SK-N-SH (cell line): ENCODE data around the gene ZEB2. TPM values are rescaled to one million over a fixed set of nuclear protein-coding genes. Genes with fewer than 3 reads are reported as not detected.

ENCODE experiments used
- CTCF ChIA-PET: fragments of 300-600, 350-600 bp; formaldehyde crosslinking; extraction: SDS; loops from one replicate; lab custom pipeline; 2021; lab: Yijun Ruan, JAX
- POLR2A ChIA-PET: fragments of 350-600 bp; sonication (Branson Sonifier 250); formaldehyde crosslinking; extraction: SDS; loops from one replicate; lab custom pipeline; 2020; ENCODE audit warnings: antibody characterized with exemption, inconsistent platforms; lab: Yijun Ruan, JAX
- DNase-seq: peaks from one replicate; pipeline ENCODE4 v3.0.0; 2012
- H2AFZ ChIP-seq: fragments of 200-600 bp; sonication (generic); 2 replicates; pipeline ENCODE4 v1.8.1; 2016; ENCODE audit warnings: antibody characterized with exemption, mild to moderate bottlenecking, low read depth
- H3F3A ChIP-seq: fragments of 200-600 bp; sonication (generic); replicated peaks from 2 replicates; pipeline ENCODE3; 2016; ENCODE audit warnings: antibody characterized with exemption, mild to moderate bottlenecking; ENCODE audit not compliant: insufficient read depth
- H3K27ac ChIP-seq, 2 experiments: fragments of 200-500 bp in 1 of 2; fragments of 200-600 bp in 1 of 2; sonication (Bioruptor generic) in 1 of 2; sonication (generic), shearing (Covaris generic) in 1 of 2; 2 replicates each; pipeline versions ENCODE4 v1.5.1 to v1.6.1; 2014 to 2016; ENCODE audit warnings: low read depth in 2 of 2, inconsistent platforms in 1 of 2, low read length in 1 of 2, mild to moderate bottlenecking in 1 of 2, mixed read lengths in 1 of 2
- H3K27me3 ChIP-seq: fragments of 200-600 bp; sonication (generic), shearing (Covaris generic); 2 replicates; pipeline ENCODE4 v1.6.1; 2016; ENCODE audit warnings: mixed run types; ENCODE audit not compliant: insufficient read depth
- H3K36me3 ChIP-seq, 2 experiments: fragments of 200-500 bp in 1 of 2; fragments of 200-600 bp in 1 of 2; sonication (Bioruptor generic) in 1 of 2; sonication (generic) in 1 of 2; replicated peaks in 1 of 2; 2 replicates each; pipeline versions ENCODE3 to v1.5.1; 2014 to 2016; ENCODE audit warnings: low read length in 1 of 2, mild to moderate bottlenecking in 1 of 2; ENCODE audit not compliant: insufficient read depth in 2 of 2, control insufficient read depth in 1 of 2
- H3K4me1 ChIP-seq, 2 experiments: fragments of 200-500 bp in 1 of 2; fragments of 200-600 bp in 1 of 2; sonication (Bioruptor generic) in 1 of 2; sonication (generic), shearing (Covaris generic) in 1 of 2; 2 replicates each; pipeline versions ENCODE4 v1.5.1 to v1.6.1; 2014 to 2016; ENCODE audit warnings: low read depth in 1 of 2, low read length in 1 of 2, mixed run types in 1 of 2; ENCODE audit not compliant: insufficient read depth in 2 of 2, control insufficient read depth in 1 of 2
- H3K4me2 ChIP-seq: fragments of 200-600 bp; sonication (generic), shearing (Covaris generic); 2 replicates; pipeline ENCODE4 v1.6.1; 2017; ENCODE audit warnings: mixed run types
- H3K4me3 ChIP-seq, 2 experiments: fragments of 200-500 bp in 1 of 2; fragments of 200-600 bp in 1 of 2; sonication (Bioruptor generic) in 1 of 2; sonication (generic), shearing (Covaris generic) in 1 of 2; 2 replicates each; pipeline versions ENCODE4 v1.5.1 to v1.8.1; 2014 to 2016; ENCODE audit warnings: low read depth in 2 of 2, inconsistent platforms in 1 of 2, low read length in 1 of 2, mild to moderate bottlenecking in 1 of 2, mixed read lengths in 1 of 2, moderate library complexity in 1 of 2
- H3K79me2 ChIP-seq: fragments of 200-600 bp; sonication (generic); 2 replicates; pipeline ENCODE4 v1.8.1; 2017; ENCODE audit warnings: mild to moderate bottlenecking; ENCODE audit not compliant: insufficient read depth
- H3K9ac ChIP-seq: fragments of 200-600 bp; sonication (generic); 2 replicates; pipeline ENCODE4 v1.6.1; 2017; ENCODE audit warnings: mixed run types
- H3K9me2 ChIP-seq: fragments of 200-600 bp; sonication (generic); 2 replicates; pipeline ENCODE4 v1.6.1; 2017; ENCODE audit warnings: mixed run types
- H3K9me3 ChIP-seq: fragments of 200-600 bp; sonication (generic); 2 replicates; pipeline ENCODE4 v1.6.1; 2017; ENCODE audit warnings: mixed run types, mild to moderate bottlenecking, moderate library complexity
- H4K20me1 ChIP-seq: fragments of 200-600 bp; sonication (generic); 2 replicates; pipeline ENCODE4 v1.6.1; 2017; ENCODE audit warnings: mild to moderate bottlenecking, mixed run types; ENCODE audit not compliant: insufficient read depth
- CHD2 ChIP-seq: fragments of 150-350 bp; IDR thresholded peaks from 2 replicates; pipeline ENCODE4 v1.6.1; 2018; ENCODE audit warnings: low read length; ENCODE audit not compliant: partially characterized antibody
- ELF1 ChIP-seq: IDR thresholded peaks from 2 replicates; pipeline ENCODE4 v1.4.0; 2012
- EZH2phosphoT487 ChIP-seq: fragments of 200-600 bp; sonication (generic); IDR thresholded peaks from 2 replicates; pipeline ENCODE4 v1.6.1; 2017; ENCODE audit warnings: low read depth, mixed run types, mild to moderate bottlenecking, antibody characterized with exemption, moderate library complexity, borderline replicate concordance
- GABPA ChIP-seq: IDR thresholded peaks from 2 replicates; pipeline ENCODE4 v1.4.0; 2012; ENCODE audit warnings: low read depth, mild to moderate bottlenecking
- JUND ChIP-seq: IDR thresholded peaks from 2 replicates; pipeline ENCODE4 v1.4.0; 2012
- MEF2A ChIP-seq: IDR thresholded peaks from 2 replicates; pipeline ENCODE4 v1.4.0; 2012; ENCODE audit warnings: low read depth, borderline replicate concordance
- MXI1 ChIP-seq: IDR thresholded peaks from 2 replicates; pipeline ENCODE4 v1.6.1; 2012; ENCODE audit warnings: mild to moderate bottlenecking, low read depth, low read length, improper control_type of control experiment
- NRF1 ChIP-seq: IDR thresholded peaks from 2 replicates; pipeline ENCODE4 v1.6.1; 2012; ENCODE audit warnings: low read depth, mild to moderate bottlenecking, low read length
- PBX3 ChIP-seq: IDR thresholded peaks from 2 replicates; pipeline ENCODE4; 2012
- POLR2AphosphoS5 ChIP-seq: IDR thresholded peaks from 2 replicates; pipeline ENCODE4 v1.6.1; 2012; ENCODE audit warnings: low read depth, low read length
- RAD21 ChIP-seq: IDR thresholded peaks from 2 replicates; pipeline ENCODE4 v1.6.1; 2012; ENCODE audit warnings: mild to moderate bottlenecking, low read length
- RCOR1 ChIP-seq: fragments of 150-350 bp; IDR thresholded peaks from 2 replicates; pipeline ENCODE4 v1.6.1; 2017; ENCODE audit warnings: antibody characterized with exemption, low read length
- RFX5 ChIP-seq: IDR thresholded peaks from 2 replicates; pipeline ENCODE4 v1.6.1; 2012; ENCODE audit warnings: mild to moderate bottlenecking, improper control_type of control experiment, low read length
- SIN3A ChIP-seq: IDR thresholded peaks from 2 replicates; pipeline ENCODE4 v1.6.1; 2012; ENCODE audit warnings: low read depth, mild to moderate bottlenecking, low read length, moderate library complexity, borderline replicate concordance
- TAF1 ChIP-seq: IDR thresholded peaks from 2 replicates; pipeline ENCODE4 v1.6.1; 2012; ENCODE audit warnings: low read depth, mild to moderate bottlenecking, low read length, moderate library complexity, borderline replicate concordance
- TCF12 ChIP-seq: IDR thresholded peaks from 2 replicates; pipeline ENCODE4 v1.4.0; 2012
- TEAD4 ChIP-seq: IDR thresholded peaks from 2 replicates; pipeline ENCODE4 v1.4.0; 2012; ENCODE audit warnings: mild to moderate bottlenecking, borderline replicate concordance; ENCODE audit not compliant: insufficient read depth
- YY1 ChIP-seq: IDR thresholded peaks from 2 replicates; pipeline ENCODE4 v1.4.0; 2012; ENCODE audit warnings: low read depth, mild to moderate bottlenecking
- WGBS: methylation state at CpG from one replicate; pipeline ENCODE4 v1.1.6; 2017; ENCODE audit warnings: low lambda C conversion rate; 5-methylcytosine and 5-hydroxymethylcytosine counted together
- polyA plus RNA-seq, 3 experiments: library from polyadenylated mRNA; depleted of rRNA; stranded (reverse); fragments of >200 nt; gene quantifications; 2 replicates each; pipeline ENCODE4 v1.2.3, GENCODE V29; 2012
- TF ChIP-seq, protein P1 (sequence below): IDR thresholded peaks from 2 replicates; pipeline ENCODE4 v1.4.0; 2012; ENCODE audit warnings: low read depth, borderline replicate concordance
- TF ChIP-seq, protein P2 (sequence below): fragments of 200-600 bp; sonication (generic); IDR thresholded peaks from 2 replicates; pipeline ENCODE4 v1.6.1; 2017; ENCODE audit warnings: antibody characterized with exemption, mild to moderate bottlenecking, moderate library complexity
- TF ChIP-seq, protein P3 (sequence below): IDR thresholded peaks from 2 replicates; pipeline ENCODE4 v1.4.0; 2012; ENCODE audit warnings: low read depth

The ZEB2 gene
- polyA plus RNA-seq, 1 of the 3 experiments (the other 2 are of a cell fraction), result 16.3 TPM

GRCh38 chr2:144381716-144382115 lies 138.2 kb downstream of the ZEB2 start:
- Histone ChIP-seq H3K27ac (no peak overlapping the region), H3K4me2 (no peak overlapping the region), H3K36me3 (peaks cover 4 to 23% of the 10 kb centered on the region in 2 experiments), H4K20me1 (no peaks in the 10 kb centered on the region), H3F3A (peaks cover 5% of the 10 kb centered on the region), H3K4me1 (no peaks in the 10 kb centered on the region), H3K9me3 (no peaks in the 10 kb centered on the region), H3K9ac (no peak overlapping the region), H3K79me2 (no peaks in the 10 kb centered on the region), H3K27me3 (no peaks in the 10 kb centered on the region), H3K4me3 (no peak overlapping the region), H3K9me2 (no peaks in the 10 kb centered on the region), H2AFZ (no peak overlapping the region)
- TF ChIP-seq JUND, result no peak
- TF ChIP-seq MXI1, result no peak
- no peak for TF ChIP-seq GABPA
- no peak for TF ChIP-seq EZH2phosphoT487
- TF ChIP-seq MEF2A, result no peak
- no peak for TF ChIP-seq NRF1
- no peak for TF ChIP-seq SIN3A
- no peak for TF ChIP-seq ELF1
- TF ChIP-seq, protein P1, sequence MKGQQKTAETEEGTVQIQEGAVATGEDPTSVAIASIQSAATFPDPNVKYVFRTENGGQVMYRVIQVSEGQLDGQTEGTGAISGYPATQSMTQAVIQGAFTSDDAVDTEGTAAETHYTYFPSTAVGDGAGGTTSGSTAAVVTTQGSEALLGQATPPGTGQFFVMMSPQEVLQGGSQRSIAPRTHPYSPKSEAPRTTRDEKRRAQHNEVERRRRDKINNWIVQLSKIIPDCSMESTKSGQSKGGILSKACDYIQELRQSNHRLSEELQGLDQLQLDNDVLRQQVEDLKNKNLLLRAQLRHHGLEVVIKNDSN, result no peak
- TF ChIP-seq TEAD4, result no peak
- no peak for TF ChIP-seq RCOR1
- no peak for TF ChIP-seq POLR2AphosphoS5
- DNase-seq, result no peak
- ChIA-PET POLR2A (no interaction called here), CTCF (no interaction called here)
- WGBS, result 86% methylated on average over 2 of the region's 2 CpGs

- Histone ChIP-seq H3K36me3 (peaks cover 0 to 17% of the 10 kb centered on the region in 2 experiments), H3K9me2 (no peaks in the 10 kb centered on the region), H3K27ac (no peak overlapping the region), H3K9ac (no peak overlapping the region)
- DNase-seq, result no peak
- no peak for TF ChIP-seq RFX5
- TF ChIP-seq, protein P2, sequence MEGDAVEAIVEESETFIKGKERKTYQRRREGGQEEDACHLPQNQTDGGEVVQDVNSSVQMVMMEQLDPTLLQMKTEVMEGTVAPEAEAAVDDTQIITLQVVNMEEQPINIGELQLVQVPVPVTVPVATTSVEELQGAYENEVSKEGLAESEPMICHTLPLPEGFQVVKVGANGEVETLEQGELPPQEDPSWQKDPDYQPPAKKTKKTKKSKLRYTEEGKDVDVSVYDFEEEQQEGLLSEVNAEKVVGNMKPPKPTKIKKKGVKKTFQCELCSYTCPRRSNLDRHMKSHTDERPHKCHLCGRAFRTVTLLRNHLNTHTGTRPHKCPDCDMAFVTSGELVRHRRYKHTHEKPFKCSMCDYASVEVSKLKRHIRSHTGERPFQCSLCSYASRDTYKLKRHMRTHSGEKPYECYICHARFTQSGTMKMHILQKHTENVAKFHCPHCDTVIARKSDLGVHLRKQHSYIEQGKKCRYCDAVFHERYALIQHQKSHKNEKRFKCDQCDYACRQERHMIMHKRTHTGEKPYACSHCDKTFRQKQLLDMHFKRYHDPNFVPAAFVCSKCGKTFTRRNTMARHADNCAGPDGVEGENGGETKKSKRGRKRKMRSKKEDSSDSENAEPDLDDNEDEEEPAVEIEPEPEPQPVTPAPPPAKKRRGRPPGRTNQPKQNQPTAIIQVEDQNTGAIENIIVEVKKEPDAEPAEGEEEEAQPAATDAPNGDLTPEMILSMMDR, result no peak
- TF ChIP-seq YY1, result no peak
- TF ChIP-seq RAD21, result no peak
- TF ChIP-seq TAF1, result no peak
- TF ChIP-seq TCF12, result no peak
- TF ChIP-seq, protein P3, sequence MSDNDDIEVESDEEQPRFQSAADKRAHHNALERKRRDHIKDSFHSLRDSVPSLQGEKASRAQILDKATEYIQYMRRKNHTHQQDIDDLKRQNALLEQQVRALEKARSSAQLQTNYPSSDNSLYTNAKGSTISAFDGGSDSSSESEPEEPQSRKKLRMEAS, result no peak
- no peak for TF ChIP-seq PBX3
- TF ChIP-seq CHD2, result no peak
- TF ChIP-seq JUND, result no peak
- TF ChIP-seq, all 33 proteins: peak for 0
- no peaks in the 10 kb centered on the region for H3K9me3 ChIP-seq
- 90% methylated on average over 11 of the region's 11 CpGs for WGBS
- H3K79me2 ChIP-seq, result no peaks in the 10 kb centered on the region
- CTCF ChIA-PET, result no interaction called here
- no peak overlapping the region for H2AFZ ChIP-seq
- POLR2A ChIA-PET, result no interaction called here
- H3F3A ChIP-seq, result peaks cover 5% of the 10 kb centered on the region
- H3K27me3 ChIP-seq, result no peaks in the 10 kb centered on the region
- no peak overlapping the region for H3K4me2 ChIP-seq
- no peaks in the 10 kb centered on the region for H4K20me1 ChIP-seq
- no peak overlapping the region for H3K4me3 ChIP-seq
- H3K4me1 ChIP-seq, result no peaks in the 10 kb centered on the region
Observed at GRCh38 chr2:144379851-144380311, 140.0 kb downstream of the ZEB2 start.
